Measurements from ENCODE around the gene MYL7.

The MYL7 gene

GRCh38 chr7:44112997-44113763 lies 28.0 kb downstream of the MYL7 start:
- DNase-seq (ENCODE audit: low read depth in 2 of 3, low spot score in 1 of 3), result no peak

GRCh38 chr7:44112231-44112996 lies 28.7 kb downstream of the MYL7 start:
- DNase-seq (ENCODE audit: low read depth in 2 of 3, low spot score in 1 of 3), result no peak

- no peak for DNase-seq (ENCODE audit: low read depth in 2 of 3, low spot score in 1 of 3)
These were observed 29.4 kb downstream of the MYL7 start for GRCh38 chr7:44111761-44112160.

GRCh38 chr7:44110719-44111635 lies 30.2 kb downstream of the MYL7 start:
- no peak for DNase-seq (ENCODE audit: low read depth in 2 of 3, low spot score in 1 of 3)

DNA sequence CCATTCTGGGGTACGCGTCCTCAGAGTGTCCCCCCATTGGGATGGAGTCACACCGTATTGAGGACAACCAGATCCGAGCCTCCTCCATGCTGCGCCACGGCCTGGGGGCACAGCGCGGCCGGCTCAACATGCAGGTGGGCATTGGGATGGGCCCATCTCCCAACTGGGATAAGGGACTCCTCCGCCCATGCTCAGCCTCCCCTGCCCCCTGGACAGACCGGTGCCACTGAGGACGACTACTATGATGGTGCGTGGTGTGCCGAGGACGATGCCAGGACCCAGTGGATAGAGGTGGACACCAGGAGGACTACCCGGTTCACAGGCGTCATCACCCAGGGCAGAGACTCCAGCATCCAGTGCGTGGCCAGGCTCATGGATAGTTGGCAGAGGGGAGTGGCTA lies 31.1 kb downstream of the MYL7 start:
- no peak for DNase-seq (ENCODE audit: low read depth in 2 of 3, low spot score in 1 of 3)

- DNase-seq (ENCODE audit: low read depth in 2 of 3, low spot score in 1 of 3), result no peak
These were observed 32.1 kb downstream of the MYL7 start for GRCh38 chr7:44108768-44109750.

DNA sequence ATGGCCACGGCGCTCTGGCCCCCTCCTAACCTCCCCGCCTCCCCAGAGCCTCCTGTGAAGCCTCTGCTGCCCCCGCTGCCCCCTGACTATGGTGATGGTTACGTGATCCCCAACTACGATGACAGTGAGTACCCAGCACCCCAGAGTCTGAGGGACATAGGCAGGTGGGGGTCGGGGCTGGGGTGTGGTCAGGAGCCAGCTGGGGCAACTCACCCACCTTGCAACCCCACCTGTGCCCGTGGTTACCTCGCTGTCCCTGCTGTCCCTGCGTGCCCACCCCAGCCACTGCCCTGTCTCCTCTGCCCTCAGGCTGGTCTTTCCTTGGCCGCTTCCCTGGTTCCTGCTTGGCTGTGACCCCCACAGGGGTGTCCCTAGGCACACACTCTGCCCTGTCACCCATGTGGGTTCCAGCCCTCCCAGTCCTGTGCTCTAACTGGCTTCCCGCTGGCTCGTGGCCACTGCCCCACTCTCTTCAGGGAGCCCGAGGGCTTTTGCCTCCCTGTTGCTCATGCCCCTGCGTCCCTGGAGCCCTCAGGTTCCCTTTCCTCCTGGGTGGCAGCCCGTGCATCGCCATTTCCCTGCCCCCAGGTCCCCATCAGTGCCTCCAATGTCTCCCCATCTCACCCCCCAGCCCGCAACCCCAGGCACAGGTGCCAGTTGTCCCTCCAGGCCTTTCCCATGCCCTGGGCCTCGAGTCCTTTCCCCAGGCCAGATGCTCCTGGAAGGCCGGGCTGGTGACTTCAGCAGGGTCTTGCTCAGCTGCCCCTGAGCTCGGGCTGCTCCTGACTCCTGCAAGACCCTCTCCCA lies 33.0 kb downstream of the MYL7 start:
- DNase-seq (ENCODE audit: low read depth in 2 of 3, low spot score in 1 of 3), result no peak

DNA sequence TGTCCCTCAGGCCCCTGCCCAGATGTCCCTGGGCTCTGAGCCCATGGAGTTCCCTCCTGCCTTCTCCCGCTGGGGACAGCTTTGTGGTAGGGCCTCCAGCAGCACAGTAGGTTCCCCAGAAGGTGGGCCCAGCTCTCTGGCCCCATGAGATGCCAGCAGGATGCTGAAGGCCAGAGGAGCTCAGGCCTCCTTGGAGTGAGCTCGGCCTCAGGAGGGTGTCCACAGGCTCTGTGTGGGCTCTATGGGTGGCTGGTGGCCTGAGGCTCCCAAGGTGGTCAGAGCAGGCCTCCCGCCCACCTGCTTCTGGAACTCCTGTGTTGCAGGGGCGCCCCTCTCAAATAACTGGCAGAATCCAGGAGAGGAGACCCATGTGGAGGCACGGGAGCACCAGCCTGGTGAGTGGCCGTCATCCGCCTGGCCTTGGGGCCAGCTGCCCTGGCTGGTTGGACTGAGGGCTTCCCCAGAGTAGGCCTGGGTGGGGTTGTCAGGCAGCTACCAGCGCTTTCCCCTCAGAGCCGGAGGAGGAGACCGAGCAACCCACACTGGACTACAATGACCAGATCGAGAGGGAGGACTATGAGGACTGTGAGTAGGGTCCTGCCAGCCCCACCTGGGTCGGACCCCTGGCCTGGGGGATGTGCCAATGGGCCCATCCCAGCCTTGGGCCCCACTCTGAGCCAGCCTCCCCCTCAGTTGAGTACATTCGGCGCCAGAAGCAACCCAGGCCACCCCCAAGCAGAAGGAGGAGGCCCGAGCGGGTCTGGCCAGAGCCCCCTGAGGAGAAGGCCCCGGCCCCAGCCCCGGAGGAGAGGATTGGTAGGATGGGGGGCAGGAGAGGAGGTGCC lies 33.8 kb downstream of the MYL7 start:
- no peak for DNase-seq (ENCODE audit: low read depth in 2 of 3, low spot score in 1 of 3)

DNA sequence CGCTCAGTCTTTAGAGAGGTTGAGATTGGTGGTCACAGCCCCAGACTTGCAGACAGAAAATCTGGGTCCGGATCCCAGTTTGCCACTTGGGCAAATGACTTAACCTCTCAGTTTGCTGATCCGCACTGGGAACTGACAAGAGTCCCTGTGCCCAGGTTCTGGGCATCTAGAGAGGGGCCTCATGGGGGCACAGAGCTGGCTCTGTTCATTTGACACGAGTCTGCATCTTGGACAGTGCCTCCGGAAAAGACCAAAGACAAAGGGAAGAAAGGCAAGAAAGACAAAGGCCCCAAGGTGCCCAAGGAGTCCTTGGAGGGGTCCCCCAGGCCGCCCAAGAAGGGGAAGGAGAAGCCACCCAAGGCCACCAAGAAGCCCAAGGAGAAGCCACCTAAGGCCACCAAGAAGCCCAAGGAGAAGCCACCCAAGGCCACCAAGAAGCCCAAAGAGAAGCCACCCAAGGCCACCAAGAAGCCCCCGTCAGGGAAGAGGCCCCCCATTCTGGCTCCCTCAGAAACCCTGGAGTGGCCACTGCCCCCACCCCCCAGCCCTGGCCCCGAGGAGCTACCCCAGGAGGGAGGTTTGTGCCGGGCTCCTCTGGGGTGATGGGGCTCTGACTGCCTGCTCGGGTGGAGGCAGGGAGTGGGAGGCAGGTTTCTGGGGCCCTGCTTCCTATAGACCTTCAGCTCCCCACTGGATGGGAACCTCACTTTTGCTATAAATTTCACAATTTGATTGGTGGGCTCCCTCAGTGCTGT lies 34.6 kb downstream of the MYL7 start:
- DNase-seq (ENCODE audit: low read depth in 2 of 3, low spot score in 1 of 3), result no peak

DNA sequence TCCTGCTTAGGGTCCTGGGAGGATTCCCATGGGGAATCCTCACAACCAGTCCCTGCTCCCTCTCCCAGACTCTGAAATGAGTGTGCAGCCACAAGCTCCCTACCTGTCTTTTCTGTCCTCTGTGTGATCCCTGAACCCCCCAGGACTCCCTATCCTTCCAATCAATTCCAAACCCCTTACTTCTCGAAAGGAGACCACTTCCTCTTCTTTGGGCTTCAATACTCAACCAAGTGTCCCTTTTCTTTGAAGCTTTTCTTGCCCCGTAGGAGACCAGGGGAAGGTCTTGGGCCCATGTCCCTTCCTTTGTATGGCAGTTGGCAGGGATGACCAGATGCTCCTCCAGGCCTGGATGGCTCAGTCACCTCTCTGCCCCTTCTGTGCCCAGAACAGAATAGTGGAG lies 35.3 kb downstream of the MYL7 start:
- DNase-seq (ENCODE audit: low read depth in 2 of 3, low spot score in 1 of 3), result no peak

DNA sequence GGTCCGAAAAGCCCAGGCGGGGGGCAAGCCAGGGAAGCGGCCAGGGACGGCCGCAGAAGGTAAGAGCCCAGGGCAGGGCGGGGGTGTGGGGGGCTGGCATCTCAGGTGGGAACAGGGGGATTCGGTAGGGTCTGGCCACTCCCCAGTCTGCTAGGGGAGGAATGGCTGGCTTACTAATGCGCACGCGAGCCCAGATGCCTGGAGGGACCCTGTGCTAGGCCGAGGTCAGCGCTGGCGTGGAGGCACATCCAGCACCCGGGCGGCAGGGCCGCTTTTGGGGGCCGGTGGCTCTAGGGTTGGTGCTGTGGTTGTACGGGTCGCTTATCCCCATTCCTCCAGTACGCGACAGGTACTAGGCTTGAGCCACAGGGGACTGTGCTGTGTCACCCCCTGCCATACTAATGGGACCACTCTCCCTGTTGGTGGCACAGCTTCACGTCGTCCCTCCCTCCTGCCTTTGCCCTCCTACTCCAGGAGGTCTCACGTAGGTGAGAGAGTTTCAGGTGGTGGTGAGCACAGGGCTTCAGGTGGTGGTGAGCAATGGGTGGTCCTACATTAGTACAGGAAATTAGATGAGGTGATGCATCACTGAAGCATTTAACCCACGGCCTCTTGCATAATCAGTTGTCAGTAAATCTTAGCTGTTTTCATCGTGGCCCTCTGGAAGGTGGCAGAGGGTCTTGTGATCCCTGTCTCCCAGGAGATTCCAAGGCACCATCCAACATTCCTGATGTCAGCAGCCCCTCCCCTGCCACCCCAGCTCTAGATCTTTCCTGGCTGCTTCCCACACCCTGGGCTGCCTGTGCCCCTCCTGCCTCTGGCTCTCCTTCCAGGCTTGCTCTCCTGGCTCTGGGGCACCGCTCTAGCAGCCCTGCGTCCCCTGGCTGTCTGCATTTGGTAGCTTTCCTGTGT lies 36.0 kb downstream of the MYL7 start:
- DNase-seq (ENCODE audit: low read depth in 2 of 3, low spot score in 1 of 3), result no peak

DNA sequence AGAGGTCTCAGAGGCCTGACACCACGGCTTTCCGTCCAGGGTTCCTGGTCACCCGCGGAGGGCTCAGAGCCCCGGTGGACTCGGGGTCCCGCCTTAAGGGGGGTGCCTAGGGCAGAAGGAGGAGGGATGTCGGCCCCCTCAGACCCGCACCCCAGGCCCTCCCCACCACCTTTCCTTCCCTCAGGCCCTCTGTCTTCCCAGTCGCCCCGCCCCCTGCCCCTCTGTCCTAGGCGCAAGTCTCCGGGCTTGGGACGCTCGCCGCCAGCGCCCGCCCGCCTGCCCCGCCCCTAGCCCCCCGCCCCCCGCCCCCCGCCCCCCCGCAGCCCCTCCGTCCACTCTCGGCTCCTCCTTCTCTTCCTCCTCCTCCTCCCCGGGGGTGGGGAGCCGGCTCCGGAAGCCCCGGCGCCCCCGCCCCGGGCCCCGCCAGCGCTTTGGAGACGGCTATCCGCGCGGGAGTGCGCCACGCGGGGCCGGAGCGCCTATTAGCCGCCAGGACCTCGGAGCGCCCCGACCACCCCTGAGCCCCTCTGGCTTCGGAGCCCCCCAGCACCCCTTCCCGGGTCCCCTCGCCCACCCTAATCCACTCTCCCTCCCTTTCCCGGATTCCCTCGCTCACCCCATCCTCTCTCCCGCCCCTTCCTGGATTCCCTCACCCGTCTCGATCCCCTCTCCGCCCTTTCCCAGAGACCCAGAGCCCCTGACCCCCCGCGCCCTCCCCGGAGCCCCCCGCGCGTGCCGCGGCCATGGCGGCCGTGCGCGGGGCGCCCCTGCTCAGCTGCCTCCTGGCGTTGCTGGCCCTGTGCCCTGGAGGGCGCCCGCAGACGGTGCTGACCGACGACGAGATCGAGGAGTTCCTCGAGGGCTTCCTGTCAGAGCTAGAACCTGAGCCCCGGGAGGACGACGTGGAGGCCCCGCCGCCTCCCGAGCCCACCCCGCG lies 36.9 kb downstream of the MYL7 start, which contains the start of gene AEBP1:
Gene AEBP1, plus strand, starts transcription at position 423 of the 937 bp plus-strand sequence. Its CDS starts 321 bp downstream, at position 744.
- DNase-seq (ENCODE audit: low read depth in 2 of 3, low spot score in 1 of 3), result no peak

- no peak for DNase-seq (ENCODE audit: low read depth in 2 of 3, low spot score in 1 of 3)
These were observed 37.6 kb downstream of the MYL7 start for GRCh38 chr7:44103566-44103922.

GRCh38 chr7:44102846-44103565 lies 38.1 kb downstream of the MYL7 start:
- DNase-seq (ENCODE audit: low read depth in 2 of 3, low spot score in 1 of 3), result no peak

All from stimulated activated CD4-positive, alpha-beta T cell treated with anti-CD3 and anti-CD28 coated beads, Interleukin-12 subunit alpha, Interleukin-12 subunit beta, amount 100 ng/mL, for 48 hours (primary cell).